Measurements from ENCODE around the gene FILIP1L. TPM values are rescaled to one million over a fixed set of nuclear protein-coding genes. Genes with fewer than 3 reads are reported as not detected.

Gene FILIP1L
- total RNA-seq, 1 donor = 213 TPM

GRCh38 chr3:99954914-99955644 lies 159.2 kb downstream of the FILIP1L start:
- no peak overlapping the region for H3K4me3 ChIP-seq (ENCODE audit: low read depth, low read length)
- DNase-seq (ENCODE audit: low read depth) = no peak
- TF ChIP-seq CTCF (IDR thresholded peaks at IDR 0.05; ENCODE audit: insufficient read depth, low read depth, low read length) = no peak

GRCh38 chr3:99953596-99953995 lies 160.7 kb downstream of the FILIP1L start:
- H3K4me3 ChIP-seq (ENCODE audit: low read depth, low read length) = no peak overlapping the region
- TF ChIP-seq CTCF (IDR thresholded peaks at IDR 0.05; ENCODE audit: insufficient read depth, low read depth, low read length) = no peak
- DNase-seq (ENCODE audit: low read depth) = no peak

GRCh38 chr3:99952306-99952705 lies 162.0 kb downstream of the FILIP1L start:
- peak; percentile 48 for DNase-seq (ENCODE audit: low read depth)
- TF ChIP-seq CTCF (IDR thresholded peaks at IDR 0.05; ENCODE audit: insufficient read depth, low read depth, low read length) = no peak
- H3K4me3 ChIP-seq (ENCODE audit: low read depth, low read length) = no peak overlapping the region

GRCh38 chr3:99951701-99952100 lies 162.6 kb downstream of the FILIP1L start:
- no peak overlapping the region for H3K4me3 ChIP-seq (ENCODE audit: low read depth, low read length)
- TF ChIP-seq CTCF (IDR thresholded peaks at IDR 0.05; ENCODE audit: insufficient read depth, low read depth, low read length) = no peak
- DNase-seq (ENCODE audit: low read depth) = peak; percentile 49

GRCh38 chr3:99950921-99951320 lies 163.4 kb downstream of the FILIP1L start:
- DNase-seq (ENCODE audit: low read depth) = no peak
- no peak overlapping the region for H3K4me3 ChIP-seq (ENCODE audit: low read depth, low read length)
- no peak for TF ChIP-seq CTCF (IDR thresholded peaks at IDR 0.05; ENCODE audit: insufficient read depth, low read depth, low read length)

- H3K4me3 ChIP-seq (ENCODE audit: low read depth, low read length) = no peak overlapping the region
- no peak for TF ChIP-seq CTCF (IDR thresholded peaks at IDR 0.05; ENCODE audit: insufficient read depth, low read depth, low read length)
- no peak for DNase-seq (ENCODE audit: low read depth)
These were observed 164.2 kb downstream of the FILIP1L start for GRCh38 chr3:99949956-99950670.
